GM12878 (cell line): ENCODE measurements around the gene TSPO2. TPM values are rescaled to one million over a fixed set of nuclear protein-coding genes. Genes with fewer than 3 reads are reported as not detected.

Source experiments
- ATAC-seq: fragments of 200-7000 bp; cut with Tn5 transposase; 3 replicates; pipeline ENCODE4 v1.9.1; 2020; ENCODE audit warnings: mild to moderate bottlenecking, moderate library complexity
- BruUV-seq: library from RNA; stranded (reverse); fragments of 400-500 nt; replicated peaks from 2 replicates; lab custom pipeline; 2021; lab: Mats Ljungman, UMichigan
- CTCF ChIA-PET: fragments of 300-600 bp; sonication (Branson Sonifier 250); formaldehyde crosslinking; extraction: SDS; loops from one replicate; lab custom pipeline; 2021; ENCODE audit warnings: inconsistent platforms; lab: Yijun Ruan, JAX
- POLR2A ChIA-PET: fragments of 350-600 bp; formaldehyde crosslinking; extraction: SDS; loops from one replicate; lab custom pipeline; 2021; ENCODE audit warnings: inconsistent platforms; lab: Charles Lee
- RAD21 ChIA-PET: fragments of 300-600 bp; sonication (Branson Sonifier 250); formaldehyde crosslinking; loops from one replicate; lab custom pipeline; 2023; ENCODE audit warnings: antibody characterized with exemption; ENCODE audit not compliant: unreplicated experiment; lab: Charles Lee
- SMC1A ChIA-PET: fragments of 300-600 bp; sonication (Branson Sonifier 250); formaldehyde crosslinking; loops from one replicate; lab custom pipeline; 2023; ENCODE audit not compliant: unreplicated experiment, uncharacterized antibody; lab: Charles Lee
- DNase-seq: peaks from one replicate; pipeline ENCODE4 v3.0.0-alpha.2; 2011; ENCODE audit warnings: low read depth, low spot score
- FAIRE-seq: peaks from 3 replicates; lab custom pipeline; 2011; peaks lifted over from hg19 to GRCh38; lab: Jason Lieb, UNC
- H2AFZ ChIP-seq: 2 replicates; pipeline ENCODE4 v1.6.0; 2011; ENCODE audit warnings: low read depth, low read length, control low read depth; ENCODE audit not compliant: control insufficient read depth
- H3K27ac ChIP-seq: 2 replicates; pipeline ENCODE4 v1.5.1; 2011; ENCODE audit warnings: control low read depth; ENCODE audit not compliant: control insufficient read depth, insufficient read depth
- H3K27me3 ChIP-seq, 2 experiments: replicated peaks in 1 of 2; 2 replicates each; pipeline versions ENCODE4 v1.6.0 to v1.6.1; 2011; ENCODE audit warnings: low read length in 1 of 2; ENCODE audit not compliant: control insufficient read depth in 2 of 2, insufficient read depth in 2 of 2
- H3K36me3 ChIP-seq, 2 experiments: 2 replicates each; pipeline ENCODE4 v1.5.1; 2011; ENCODE audit warnings: low read length in 1 of 2; ENCODE audit not compliant: control insufficient read depth in 2 of 2, insufficient read depth in 2 of 2
- H3K4me1 ChIP-seq: 2 replicates; pipeline ENCODE4 v1.6.1; 2011; ENCODE audit warnings: mild to moderate bottlenecking, low read length, moderate library complexity, mixed read lengths; ENCODE audit not compliant: control insufficient read depth, insufficient read depth
- H3K4me2 ChIP-seq: 2 replicates; pipeline ENCODE4 v1.6.0; 2011; ENCODE audit warnings: control low read depth; ENCODE audit not compliant: control insufficient read depth, insufficient read depth
- H3K4me3 ChIP-seq: fragments of 200-600 bp; sonication (generic); 2 replicates; pipeline ENCODE4 v1.5.1; 2016
- H3K79me2 ChIP-seq: 2 replicates; pipeline ENCODE4 v1.6.0; 2011; ENCODE audit warnings: low read length; ENCODE audit not compliant: control insufficient read depth, insufficient read depth
- H3K9ac ChIP-seq: 2 replicates; pipeline ENCODE4 v1.8.0; 2011; ENCODE audit warnings: low read length, control low read depth, mixed read lengths; ENCODE audit not compliant: control insufficient read depth, insufficient read depth
- H3K9me3 ChIP-seq: replicated peaks from 3 replicates; pipeline ENCODE4 v1.5.1; 2011; ENCODE audit warnings: mild to moderate bottlenecking, low read length; ENCODE audit not compliant: control insufficient read depth, insufficient read depth
- H4K20me1 ChIP-seq: 2 replicates; pipeline ENCODE4 v1.6.0; 2011; ENCODE audit not compliant: control insufficient read depth, insufficient read depth
- ASH2L ChIP-seq: fragments of 300-600, 200-600 bp; sonication (generic); IDR thresholded peaks from 2 replicates; pipeline ENCODE4 v1.6.1; 2017; ENCODE audit warnings: low read depth, mild to moderate bottlenecking, borderline replicate concordance
- BACH1 ChIP-seq: fragments of 450-650 bp; IDR thresholded peaks from 2 replicates; pipeline ENCODE4 v1.6.1; 2017; ENCODE audit warnings: mild to moderate bottlenecking, borderline replicate concordance
- CBFB ChIP-seq: IDR thresholded peaks from 2 replicates; pipeline ENCODE4 v1.6.1; 2016; ENCODE audit warnings: antibody characterized with exemption, low read depth
- CEBPB ChIP-seq, 2 experiments: fragments of 150-350 bp in 1 of 2; IDR thresholded peaks; 2 replicates each; pipeline ENCODE4 v1.6.1; 2012 to 2014; ENCODE audit warnings: low read depth in 2 of 2, low read length in 2 of 2, borderline replicate concordance in 1 of 2, inconsistent platforms in 1 of 2
- CHD1 ChIP-seq: IDR thresholded peaks from 2 replicates; pipeline ENCODE4 v1.6.1; 2012; ENCODE audit warnings: low read depth, low read length, improper control_type of control experiment
- DPF2 ChIP-seq: fragments of 450-650 bp; IDR thresholded peaks from 2 replicates; pipeline ENCODE4 v1.6.1; 2017; ENCODE audit warnings: mild to moderate bottlenecking
- ELK1 ChIP-seq: IDR thresholded peaks from 2 replicates; pipeline ENCODE4 v1.6.1; 2012; ENCODE audit warnings: low read depth, low read length, improper control_type of control experiment
- NKRF ChIP-seq: fragments of 450-650 bp; conservative IDR thresholded peaks from 2 replicates; pipeline ENCODE4 v1.6.1; 2017; ENCODE audit warnings: mild to moderate bottlenecking, moderate library complexity
- NR2C1 ChIP-seq: fragments of 450-650 bp; IDR thresholded peaks from 2 replicates; pipeline ENCODE4 v1.6.1; 2017; ENCODE audit warnings: antibody characterized with exemption, mild to moderate bottlenecking, moderate library complexity
- PBX3 ChIP-seq: IDR thresholded peaks from 2 replicates; pipeline ENCODE4 v1.6.1; 2011; ENCODE audit warnings: mild to moderate bottlenecking, low read depth, low read length, moderate library complexity; ENCODE audit not compliant: insufficient replicate concordance
- POLR2A ChIP-seq: IDR thresholded peaks from 2 replicates; pipeline ENCODE4 v1.6.1; 2011; ENCODE audit warnings: low read depth, mild to moderate bottlenecking, low read length
- RCOR1 ChIP-seq: conservative IDR thresholded peaks from 2 replicates; pipeline ENCODE4 v1.6.1; 2012; ENCODE audit warnings: low read depth, low read length, improper control_type of control experiment
- SIX5 ChIP-seq: IDR thresholded peaks from 2 replicates; pipeline ENCODE4 v1.6.1; 2011; ENCODE audit warnings: mild to moderate bottlenecking, low read depth, low read length, moderate library complexity; ENCODE audit not compliant: severe bottlenecking
- SRF ChIP-seq, 2 experiments: IDR thresholded peaks; 2 replicates each; pipeline ENCODE4 v1.6.1; 2011; ENCODE audit warnings: low read depth in 2 of 2, low read length in 2 of 2, mild to moderate bottlenecking in 1 of 2, moderate library complexity in 1 of 2
- STAT3 ChIP-seq: IDR thresholded peaks from 2 replicates; pipeline ENCODE4 v1.6.1; 2011; ENCODE audit warnings: low read depth, low read length, improper control_type of control experiment
- ZBTB40 ChIP-seq: fragments of 450-650 bp; IDR thresholded peaks from 2 replicates; pipeline ENCODE4 v1.6.1; 2016; ENCODE audit warnings: mild to moderate bottlenecking, moderate library complexity, borderline replicate concordance
- ZSCAN29 ChIP-seq: fragments of 450-650 bp; IDR thresholded peaks from 2 replicates; pipeline ENCODE4 v1.6.1; 2017; ENCODE audit warnings: mild to moderate bottlenecking, moderate library complexity
- WGBS: methylation state at CpG from one replicate; pipeline ENCODE4 v1.1.6; 2016; ENCODE audit warnings: low lambda C conversion rate; ENCODE audit not compliant: insufficient replicate concordance, insufficient coverage; ENCODE audit errors: missing lambda C conversion rate; 5-methylcytosine and 5-hydroxymethylcytosine counted together
- in situ Hi-C: fragments of 300-500 bp; cut with MboI; formaldehyde crosslinking; loops from 9 replicates; pipeline ENCODE4 v1.14.3; 2018; ENCODE audit warnings: mixed read lengths
- intact Hi-C: fragments of 100-400 bp; cut with micrococcal nuclease; formaldehyde crosslinking; loops from one replicate; pipeline ENCODE4 v1.14.2; 2022; ENCODE audit not compliant: unreplicated experiment
- polyA plus RNA-seq, 11 experiments: library from polyadenylated mRNA; depleted of rRNA in 4 of 11; unstranded in 6 of 11; stranded (reverse) in 5 of 11; fragments of >200 nt; fragmentation: Nextera tagmentation in 4 of 11; fragmentation: Illumina TruSeq in 1 of 11; extraction: Ambion mirVana in 4 of 11; extraction: Trizol in 1 of 11; gene quantifications; 1 replicate in 1 of 11; 2 replicates in 10 of 11; pipeline versions ENCODE4 v1.2.1 to v1.2.3, GENCODE V29; 2011 to 2016; ENCODE audit warnings: inconsistent platforms in 2 of 11, missing spikeins in 2 of 11, low read depth in 1 of 11
- total RNA-seq, 4 experiments: library from RNA; depleted of rRNA in 3 of 4; stranded (reverse); fragments of >200 nt in 3 of 4; fragmentation: Illumina TruSeq in 1 of 4; extraction: Trizol in 1 of 4; gene quantifications; 2 replicates each; pipeline versions ENCODE4 v1.2.1 to v1.2.3, GENCODE V29; 2013 to 2021

Gene TSPO2
- total and polyA plus RNA-seq, 10 of the 15 experiments (the other 5 are each of a cell fraction or from before 2014, with no cell fraction given), result not detected

- no peak for ATAC-seq
- no peaks in the 10 kb centered on the region for H3K27me3 ChIP-seq
- SMC1A ChIA-PET, result interaction anchor here (1.1 kb wide), 1 partner anchor 9 kb away, joined by 3 read pairs; no protein-coding TSS in a partner anchor
- H3K9me3 ChIP-seq, result no peaks in the 10 kb centered on the region
- no peaks in the 10 kb centered on the region; a peak in 1 of 4 replicates for H3K36me3 ChIP-seq
- RAD21 ChIA-PET, result no interaction called here
- no peak overlapping the region for H3K4me2 ChIP-seq
- no peak overlapping the region for H3K27ac ChIP-seq
- in situ Hi-C loops (no loop called here), intact Hi-C loops (no loop called here)
- no peak overlapping the region for H2AFZ ChIP-seq
- no peak for DNase-seq
- WGBS, result 87% methylated on average over 7 of the region's 7 CpGs
- FAIRE-seq, result no peak
- H3K4me3 ChIP-seq, result no peak overlapping the region
- H4K20me1 ChIP-seq, result no peaks in the 10 kb centered on the region
- H3K4me1 ChIP-seq, result no peaks in the 10 kb centered on the region
- H3K79me2 ChIP-seq, result no peaks in the 10 kb centered on the region
- no TSS peak for BruUV-seq
- H3K9ac ChIP-seq, result no peak overlapping the region
- CTCF ChIA-PET, result interaction anchor here (1.7 to 2.2 kb wide), 2 partner anchors 10 to 21 kb away, joined by 3 to 7 read pairs; no protein-coding TSS in a partner anchor
- POLR2A ChIA-PET, result no interaction called here
- TF ChIP-seq SIX5 (no peak), ZSCAN29 (no peak), CHD1 (no peak), NKRF (no peak), RCOR1 (no peak), PBX3 (no peak), ELK1 (no peak), ASH2L (no peak), DPF2 (no peak), ZBTB40 (no peak), NR2C1 (no peak), BACH1 (no peak), POLR2A (no peak), STAT3 (no peak), CBFB (no peak), CEBPB (IDR thresholded peaks at IDR 0.05; ENCODE audit: borderline replicate concordance in 1 of 2, low read depth in 2 of 2, low read length in 2 of 2) (no peak), SRF (IDR thresholded peaks at IDR 0.05; ENCODE audit: low read depth in 2 of 2, low read length in 2 of 2) (no peak)
- TF ChIP-seq, all 136 proteins: peak for 0
Measured at GRCh38 chr6:41049955-41050354, 7.7 kb downstream of the TSPO2 start.
